Measurements from ENCODE around the gene AGTRAP. TPM values are rescaled to one million over a fixed set of nuclear protein-coding genes. Genes with fewer than 3 reads are reported as not detected.
A peak's percentile ranks its signal among the peaks of the same experiment; 100 is the strongest.

Gene AGTRAP
- total and polyA plus RNA-seq, 3 donors from 2014 or later, result 49.2 to 75.3 (median 64.1) TPM

- Histone ChIP-seq H3K27me3 (no peaks in the 10 kb centered on the region), H3K4me3 (peak overlapping the region; percentile 18 to 39), H3K9me3 (no peaks in the 10 kb centered on the region), H3K36me3 (ENCODE audit: low read depth, missing control alignments) (no peaks in the 10 kb centered on the region), H3K4me1 (peaks cover 8% of the 10 kb centered on the region), H3K27ac (no peak overlapping the region)
- TF ChIP-seq, protein P1, sequence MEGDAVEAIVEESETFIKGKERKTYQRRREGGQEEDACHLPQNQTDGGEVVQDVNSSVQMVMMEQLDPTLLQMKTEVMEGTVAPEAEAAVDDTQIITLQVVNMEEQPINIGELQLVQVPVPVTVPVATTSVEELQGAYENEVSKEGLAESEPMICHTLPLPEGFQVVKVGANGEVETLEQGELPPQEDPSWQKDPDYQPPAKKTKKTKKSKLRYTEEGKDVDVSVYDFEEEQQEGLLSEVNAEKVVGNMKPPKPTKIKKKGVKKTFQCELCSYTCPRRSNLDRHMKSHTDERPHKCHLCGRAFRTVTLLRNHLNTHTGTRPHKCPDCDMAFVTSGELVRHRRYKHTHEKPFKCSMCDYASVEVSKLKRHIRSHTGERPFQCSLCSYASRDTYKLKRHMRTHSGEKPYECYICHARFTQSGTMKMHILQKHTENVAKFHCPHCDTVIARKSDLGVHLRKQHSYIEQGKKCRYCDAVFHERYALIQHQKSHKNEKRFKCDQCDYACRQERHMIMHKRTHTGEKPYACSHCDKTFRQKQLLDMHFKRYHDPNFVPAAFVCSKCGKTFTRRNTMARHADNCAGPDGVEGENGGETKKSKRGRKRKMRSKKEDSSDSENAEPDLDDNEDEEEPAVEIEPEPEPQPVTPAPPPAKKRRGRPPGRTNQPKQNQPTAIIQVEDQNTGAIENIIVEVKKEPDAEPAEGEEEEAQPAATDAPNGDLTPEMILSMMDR (IDR thresholded peaks at IDR 0.05), result no peak
- TF ChIP-seq POLR2A (IDR thresholded peaks at IDR 0.05), result no peak
- WGBS, 2 donors, result 4 to 5% methylated on average over 53 to 64 of the region's 64 CpGs
- no peak for DNase-seq
- intact Hi-C loops (cut with DNase I; ENCODE audit: low total_unique reads), result no loop called here
Measured at GRCh38 chr1:11691928-11692711, 43.8 kb upstream of the AGTRAP start.

- DNase-seq, result no peak
- WGBS, 2 donors, result 43 to 60% methylated on average over 6 of the region's 6 CpGs
- Histone ChIP-seq H3K4me1 (peaks cover 8% of the 10 kb centered on the region), H3K4me3 (no peak overlapping the region), H3K36me3 (ENCODE audit: low read depth, missing control alignments) (no peaks in the 10 kb centered on the region), H3K27ac (no peak overlapping the region), H3K9me3 (no peaks in the 10 kb centered on the region), H3K27me3 (no peaks in the 10 kb centered on the region)
- no peak for TF ChIP-seq POLR2A (IDR thresholded peaks at IDR 0.05)
- TF ChIP-seq, protein P1 (IDR thresholded peaks at IDR 0.05), result no peak
- intact Hi-C loops (cut with DNase I; ENCODE audit: low total_unique reads), result no loop called here
Measured at GRCh38 chr1:11693024-11693590, 42.8 kb upstream of the AGTRAP start.

GRCh38 chr1:11693917-11694316 is 42.0 kb upstream of the AGTRAP start:
- TF ChIP-seq POLR2A (IDR thresholded peaks at IDR 0.05), result no peak
- TF ChIP-seq, protein P1 (IDR thresholded peaks at IDR 0.05), result no peak
- H3K4me3 ChIP-seq, result no peak overlapping the region
- no peak for DNase-seq
- no peaks in the 10 kb centered on the region for H3K27me3 ChIP-seq
- peaks cover 8% of the 10 kb centered on the region for H3K4me1 ChIP-seq
- H3K36me3 ChIP-seq (ENCODE audit: low read depth, missing control alignments), result no peaks in the 10 kb centered on the region
- H3K9me3 ChIP-seq, result no peaks in the 10 kb centered on the region
- WGBS, 2 donors, result 72 to 75% methylated on average over 2 to 5 of the region's 5 CpGs
- no peak overlapping the region for H3K27ac ChIP-seq
- intact Hi-C loops (cut with DNase I; ENCODE audit: low total_unique reads), result no loop called here

DNA sequence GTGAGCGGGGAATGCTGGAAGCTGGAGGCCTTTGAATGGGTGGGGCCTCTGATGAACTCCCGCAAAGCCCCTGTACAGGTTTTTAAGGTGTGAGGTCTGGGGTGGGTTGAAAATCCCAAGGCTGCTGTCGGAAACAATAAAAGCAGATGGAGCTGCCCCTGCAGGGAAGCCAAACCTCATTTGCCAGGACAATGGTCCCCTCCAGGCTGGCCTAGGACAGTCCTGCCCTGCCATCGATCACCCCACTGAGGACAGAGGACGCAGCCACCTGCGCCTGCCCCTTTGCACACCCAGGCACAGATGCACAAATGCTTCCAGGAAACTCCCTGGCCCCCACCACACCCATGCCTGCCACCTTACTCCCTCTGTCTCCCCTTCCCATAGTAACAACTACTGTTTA is 40.1 kb upstream of the AGTRAP start:
- Histone ChIP-seq H3K4me1 (peaks cover 7% of the 10 kb centered on the region), H3K36me3 (ENCODE audit: low read depth, missing control alignments) (no peaks in the 10 kb centered on the region), H3K27me3 (no peaks in the 10 kb centered on the region), H3K9me3 (no peaks in the 10 kb centered on the region), H3K27ac (no peak overlapping the region), H3K4me3 (no peak overlapping the region)
- intact Hi-C loops (cut with DNase I; ENCODE audit: low total_unique reads), result no loop called here
- no peak for DNase-seq
- no peak for TF ChIP-seq POLR2A (IDR thresholded peaks at IDR 0.05)
- TF ChIP-seq, protein P1 (IDR thresholded peaks at IDR 0.05), result no peak
- WGBS, 2 donors, result 73 to 81% methylated on average over 6 of the region's 6 CpGs
